GM19372 (cell line): Measurements from ENCODE around the gene LZTR1.
"Not testable (repeated sequence)": the region's sequence is repeated elsewhere in the genome, so short reads cannot be mapped to it uniquely, and the experiment has no call there.

Source experiments
- ATAC-seq: cut with Tn5 transposase; IDR thresholded peaks from one replicate; pipeline ENCODE4 v1.9.1; 2021; ENCODE audit warnings: mild to moderate bottlenecking, low read depth, moderate library complexity; ENCODE audit not compliant: unreplicated experiment

The LZTR1 gene

GRCh38 chr22:20994128-20994901 lies 12.2 kb downstream of the LZTR1 start:
- ATAC-seq = no peak

- ATAC-seq = no peak
Measured at GRCh38 chr22:20994902-20995241, 12.8 kb downstream of the LZTR1 start.

GRCh38 chr22:20995329-20996030 lies 13.4 kb downstream of the LZTR1 start:
- ATAC-seq = no peak

- no peak for ATAC-seq
Measured at GRCh38 chr22:20996031-20996410, 13.9 kb downstream of the LZTR1 start.

GRCh38 chr22:20996598-20997535 lies 14.8 kb downstream of the LZTR1 start:
- no peak for ATAC-seq

GRCh38 chr22:20997536-20998257 lies 15.6 kb downstream of the LZTR1 start:
- no peak for ATAC-seq

GRCh38 chr22:20998411-20999336 lies 16.6 kb downstream of the LZTR1 start:
- ATAC-seq = no peak

GRCh38 chr22:20999350-21000206 lies 17.5 kb downstream of the LZTR1 start:
- ATAC-seq = no peak

- ATAC-seq = no peak
Measured at GRCh38 chr22:21000207-21000986, 18.3 kb downstream of the LZTR1 start.

- no peak for ATAC-seq
Measured at GRCh38 chr22:21000987-21001600, 19.0 kb downstream of the LZTR1 start.

GRCh38 chr22:21001601-21002325 lies 19.7 kb downstream of the LZTR1 start, which contains the start of gene THAP7:
TSS of gene THAP7 (minus strand) at chr22:21002118. CDS start at chr22:21001911, 207 bp downstream.
- peak; percentile 85 for ATAC-seq

- no peak for ATAC-seq
Measured at GRCh38 chr22:21003782-21004181, 21.7 kb downstream of the LZTR1 start.

GRCh38 chr22:21009208-21009607 lies 27.1 kb downstream of the LZTR1 start:
- ATAC-seq = not testable (repeated sequence)

- no peak for ATAC-seq
Measured at GRCh38 chr22:21009638-21010425, 27.7 kb downstream of the LZTR1 start.

GRCh38 chr22:21010426-21011113 lies 28.5 kb downstream of the LZTR1 start:
- ATAC-seq = no peak
